ENCODE results near the gene CHEK2.
"Not testable (repeated sequence)": the region's sequence is repeated elsewhere in the genome, so short reads cannot be mapped to it uniquely, and the experiment has no call there.

CHEK2 gene

DNA sequence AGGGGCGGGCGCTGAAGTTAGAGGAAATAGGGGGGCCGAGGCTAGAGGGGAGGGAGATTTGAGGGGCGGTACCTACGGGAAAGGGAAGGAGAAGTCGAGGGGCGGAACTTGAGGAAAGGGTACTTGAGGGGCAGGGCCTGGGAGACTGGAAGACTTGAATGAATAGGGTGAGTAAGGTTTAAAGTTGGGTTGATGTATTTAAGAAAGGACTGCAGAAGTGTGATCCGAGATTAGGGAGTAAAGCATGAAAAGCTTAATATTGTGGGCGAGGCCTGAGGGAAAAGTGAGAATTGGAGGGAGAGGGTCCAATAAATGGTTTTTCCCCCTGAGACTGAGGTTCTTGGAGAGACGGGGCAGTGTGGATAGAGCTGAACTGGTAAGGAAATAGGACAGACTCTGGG is 942 bp upstream of the CHEK2 start:
- Histone ChIP-seq H3K36me3 (ENCODE audit: control insufficient read depth in 2 of 2, insufficient read depth in 2 of 2, low read length in 2 of 2) (peaks cover 16% of the 10 kb centered on the region in 2 donors), H3K4me3 (ENCODE audit: low read length in 2 of 2) (peak overlapping the region; percentile 96), H3K27ac (ENCODE audit: low read length) (peak overlapping the region; percentile 96), H3K9me3 (ENCODE audit: control insufficient read depth in 2 of 2, low read length in 2 of 2) (no peaks in the 10 kb centered on the region), H3K27me3 (ENCODE audit: control insufficient read depth in 1 of 2, insufficient read depth in 2 of 2, low read length in 2 of 2) (no peaks in the 10 kb centered on the region), H3K4me1 (ENCODE audit: control insufficient read depth, insufficient read depth, low read length) (peaks cover 11% of the 10 kb centered on the region), H3K9ac (ENCODE audit: low read length in 2 of 2) (peak overlapping the region; percentile 96 to 100)

DNA sequence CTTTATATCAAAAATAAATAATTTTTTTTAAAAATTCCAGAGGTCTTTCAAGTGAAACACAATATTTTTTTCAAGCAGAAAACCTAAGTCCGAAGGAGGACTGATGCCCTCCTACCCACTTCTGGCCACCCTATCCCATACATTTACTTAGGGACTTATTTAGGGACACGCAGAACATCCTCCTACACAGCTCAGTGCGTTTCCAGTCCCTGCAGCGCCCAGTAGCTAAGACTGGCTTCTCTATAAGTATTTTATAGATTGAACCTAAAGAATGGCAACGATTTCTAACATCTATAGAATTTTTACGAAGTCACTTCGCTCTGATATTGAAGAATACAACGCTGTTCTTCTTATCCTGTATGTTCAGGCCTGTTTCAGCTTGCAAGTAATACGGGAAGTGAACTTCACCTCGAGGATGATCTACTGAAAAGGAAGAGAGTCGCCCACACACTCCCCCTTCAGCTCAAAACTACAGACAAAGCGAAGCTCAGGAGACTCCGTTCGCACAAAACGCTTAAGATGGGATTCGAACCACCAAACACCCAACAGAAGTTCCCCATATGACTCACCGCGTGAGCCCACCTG is 328 bp downstream of the CHEK2 start:
- H3K9me3 ChIP-seq (ENCODE audit: control insufficient read depth in 2 of 2, low read length in 2 of 2), result no peaks in the 10 kb centered on the region
- peaks cover 11% of the 10 kb centered on the region for H3K4me1 ChIP-seq (ENCODE audit: control insufficient read depth, insufficient read depth, low read length)
- H3K36me3 ChIP-seq (ENCODE audit: control insufficient read depth in 2 of 2, insufficient read depth in 2 of 2, low read length in 2 of 2), result peaks cover 9 to 16% of the 10 kb centered on the region in 2 donors
- H3K4me3 ChIP-seq (ENCODE audit: low read length in 2 of 2), result peak overlapping the region; percentile 96
- no peaks in the 10 kb centered on the region for H3K27me3 ChIP-seq (ENCODE audit: control insufficient read depth in 1 of 2, insufficient read depth in 2 of 2, low read length in 2 of 2)
- no peak overlapping the region for H3K27ac ChIP-seq (ENCODE audit: low read length)
- H3K9ac ChIP-seq (ENCODE audit: low read length in 2 of 2), result peak overlapping the region; percentile 29 to 64

DNA sequence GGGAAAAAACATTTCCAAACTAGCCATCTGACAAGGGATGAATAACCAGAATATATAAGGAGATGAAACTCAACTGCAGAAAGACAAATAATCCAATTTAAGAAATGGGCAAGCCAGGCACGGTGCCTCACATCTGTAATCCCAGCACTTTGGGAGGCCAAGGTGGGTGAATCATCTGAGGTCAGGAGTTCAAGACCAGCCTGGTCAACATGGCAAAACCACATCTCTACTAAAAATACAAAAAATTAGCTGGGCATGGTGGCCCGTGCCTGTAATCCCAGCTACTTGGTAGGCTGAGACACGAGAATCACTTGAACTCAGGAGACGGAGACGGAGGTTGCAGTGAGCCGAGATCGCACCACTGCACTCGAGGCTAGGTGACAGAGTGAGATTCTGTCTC is 2.7 kb downstream of the CHEK2 start:
- H3K4me1 ChIP-seq (ENCODE audit: control insufficient read depth, insufficient read depth, low read length), result peaks cover 11% of the 10 kb centered on the region
- not testable (repeated sequence) for H3K9me3 ChIP-seq (ENCODE audit: control insufficient read depth in 2 of 2, low read length in 2 of 2); H3K9ac ChIP-seq (ENCODE audit: low read length in 2 of 2); H3K27ac ChIP-seq (ENCODE audit: low read length); H3K4me3 ChIP-seq (ENCODE audit: low read length in 2 of 2); H3K27me3 ChIP-seq (ENCODE audit: control insufficient read depth in 1 of 2, insufficient read depth in 2 of 2, low read length in 2 of 2); H3K36me3 ChIP-seq (ENCODE audit: control insufficient read depth in 2 of 2, insufficient read depth in 2 of 2, low read length in 2 of 2)

- Histone ChIP-seq H3K9me3 (ENCODE audit: control insufficient read depth in 2 of 2, low read length in 2 of 2) (no peaks in the 10 kb centered on the region), H3K27me3 (ENCODE audit: control insufficient read depth in 1 of 2, insufficient read depth in 2 of 2, low read length in 2 of 2) (no peaks in the 10 kb centered on the region), H3K9ac (ENCODE audit: low read length in 2 of 2) (no peak overlapping the region), H3K4me1 (ENCODE audit: control insufficient read depth, insufficient read depth, low read length) (peaks cover 4% of the 10 kb centered on the region), H3K27ac (ENCODE audit: low read length) (no peak overlapping the region), H3K36me3 (ENCODE audit: control insufficient read depth in 2 of 2, insufficient read depth in 2 of 2, low read length in 2 of 2) (no peaks in the 10 kb centered on the region), H3K4me3 (ENCODE audit: low read length in 2 of 2) (no peak overlapping the region)
Observed at GRCh38 chr22:28737701-28738100, 3.9 kb downstream of the CHEK2 start.

DNA sequence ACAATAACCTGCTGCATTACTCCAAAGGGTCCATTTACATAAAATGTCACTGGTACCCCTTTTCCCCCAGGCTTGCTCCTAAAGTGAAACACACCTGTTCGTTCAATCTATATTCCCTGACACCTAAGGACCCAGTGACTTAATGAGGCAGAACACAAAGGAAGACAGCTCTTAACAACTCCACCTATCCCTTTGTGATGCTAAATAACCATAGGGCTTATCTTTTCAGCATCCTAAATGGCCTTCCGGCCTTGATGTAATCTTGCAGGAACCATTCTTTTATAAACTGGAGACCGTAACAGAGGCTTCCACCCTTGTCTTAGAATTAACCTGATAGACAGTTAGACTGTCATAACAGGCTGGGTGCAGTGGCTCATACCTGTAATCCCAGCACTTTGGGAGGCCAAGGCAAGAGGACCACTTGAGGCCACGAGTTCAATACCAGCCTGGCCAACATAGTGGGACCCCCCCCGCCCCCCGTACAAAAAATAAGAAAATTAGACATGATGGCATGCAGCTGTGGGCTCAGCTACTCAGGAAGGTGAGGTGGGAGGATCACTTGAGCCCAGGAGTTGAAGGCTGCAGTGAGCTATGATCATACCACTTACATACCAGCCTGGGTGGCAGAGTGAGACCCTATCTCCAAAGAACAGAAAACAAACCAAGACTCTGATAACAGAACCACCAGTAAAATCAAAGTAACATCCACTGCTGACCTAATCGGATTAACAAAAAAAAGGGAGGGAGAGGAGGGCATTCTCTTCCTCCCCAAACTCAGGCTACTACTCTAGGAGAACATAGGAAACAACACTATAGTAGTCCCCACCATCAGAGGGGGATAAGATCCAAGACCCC is 5.1 kb downstream of the CHEK2 start:
- H3K9ac ChIP-seq (ENCODE audit: low read length in 2 of 2), result no peak overlapping the region
- H3K4me1 ChIP-seq (ENCODE audit: control insufficient read depth, insufficient read depth, low read length), result peaks cover 2% of the 10 kb centered on the region
- H3K27ac ChIP-seq (ENCODE audit: low read length), result no peak overlapping the region
- no peaks in the 10 kb centered on the region for H3K36me3 ChIP-seq (ENCODE audit: control insufficient read depth in 2 of 2, insufficient read depth in 2 of 2, low read length in 2 of 2)
- no peak overlapping the region for H3K4me3 ChIP-seq (ENCODE audit: low read length in 2 of 2)
- H3K27me3 ChIP-seq (ENCODE audit: control insufficient read depth in 1 of 2, insufficient read depth in 2 of 2, low read length in 2 of 2), result no peaks in the 10 kb centered on the region
- H3K9me3 ChIP-seq (ENCODE audit: control insufficient read depth in 2 of 2, low read length in 2 of 2), result no peaks in the 10 kb centered on the region

- Histone ChIP-seq H3K36me3 (ENCODE audit: control insufficient read depth in 2 of 2, insufficient read depth in 2 of 2, low read length in 2 of 2) (no peaks in the 10 kb centered on the region), H3K4me3 (ENCODE audit: low read length in 2 of 2) (no peak overlapping the region), H3K9ac (ENCODE audit: low read length in 2 of 2) (no peak overlapping the region), H3K4me1 (ENCODE audit: control insufficient read depth, insufficient read depth, low read length) (no peaks in the 10 kb centered on the region), H3K27ac (ENCODE audit: low read length) (no peak overlapping the region), H3K9me3 (ENCODE audit: control insufficient read depth in 2 of 2, low read length in 2 of 2) (no peaks in the 10 kb centered on the region), H3K27me3 (ENCODE audit: control insufficient read depth in 1 of 2, insufficient read depth in 2 of 2, low read length in 2 of 2) (no peaks in the 10 kb centered on the region)
Observed at GRCh38 chr22:28734393-28734792, 7.2 kb downstream of the CHEK2 start.

- H3K9me3 ChIP-seq (ENCODE audit: control insufficient read depth in 2 of 2, low read length in 2 of 2), result no peaks in the 10 kb centered on the region
- H3K27me3 ChIP-seq (ENCODE audit: control insufficient read depth in 1 of 2, insufficient read depth in 2 of 2, low read length in 2 of 2), result no peaks in the 10 kb centered on the region
- no peak overlapping the region for H3K27ac ChIP-seq (ENCODE audit: low read length)
- H3K4me1 ChIP-seq (ENCODE audit: control insufficient read depth, insufficient read depth, low read length), result no peaks in the 10 kb centered on the region
- no peak overlapping the region for H3K4me3 ChIP-seq (ENCODE audit: low read length in 2 of 2)
- H3K36me3 ChIP-seq (ENCODE audit: control insufficient read depth in 2 of 2, insufficient read depth in 2 of 2, low read length in 2 of 2), result no peaks in the 10 kb centered on the region
- no peak overlapping the region for H3K9ac ChIP-seq (ENCODE audit: low read length in 2 of 2)
Observed at GRCh38 chr22:28730179-28730578, 11.4 kb downstream of the CHEK2 start.

- no peaks in the 10 kb centered on the region for H3K27me3 ChIP-seq (ENCODE audit: control insufficient read depth in 1 of 2, insufficient read depth in 2 of 2, low read length in 2 of 2)
- H3K9ac ChIP-seq (ENCODE audit: low read length in 2 of 2), result no peak overlapping the region
- no peak overlapping the region for H3K27ac ChIP-seq (ENCODE audit: low read length)
- no peak overlapping the region for H3K4me3 ChIP-seq (ENCODE audit: low read length in 2 of 2)
- no peaks in the 10 kb centered on the region for H3K9me3 ChIP-seq (ENCODE audit: control insufficient read depth in 2 of 2, low read length in 2 of 2)
- H3K4me1 ChIP-seq (ENCODE audit: control insufficient read depth, insufficient read depth, low read length), result no peaks in the 10 kb centered on the region
- H3K36me3 ChIP-seq (ENCODE audit: control insufficient read depth in 2 of 2, insufficient read depth in 2 of 2, low read length in 2 of 2), result no peaks in the 10 kb centered on the region
Observed at GRCh38 chr22:28728621-28729313, 12.9 kb downstream of the CHEK2 start.

DNA sequence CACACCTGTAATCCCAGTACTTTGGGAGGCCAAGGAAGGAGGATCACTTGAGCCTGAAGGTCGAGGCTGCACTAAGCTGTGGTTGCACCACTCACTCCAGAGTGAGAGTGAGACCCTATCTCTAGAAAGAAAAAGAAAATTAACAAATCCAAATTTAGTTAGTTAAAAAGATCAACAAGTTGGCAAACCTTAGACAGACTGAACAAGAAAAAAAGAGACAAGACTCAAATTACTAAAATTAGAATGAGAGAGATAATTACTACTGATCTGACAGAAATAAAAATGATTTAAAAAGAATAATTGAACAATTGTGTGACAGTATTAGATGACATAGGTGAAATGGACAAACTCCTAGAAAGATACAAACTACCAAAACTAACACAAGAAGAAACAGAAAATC is 13.6 kb downstream of the CHEK2 start:
- Histone ChIP-seq H3K4me1 (ENCODE audit: control insufficient read depth, insufficient read depth, low read length) (no peaks in the 10 kb centered on the region), H3K27ac (ENCODE audit: low read length) (no peak overlapping the region), H3K9ac (ENCODE audit: low read length in 2 of 2) (no peak overlapping the region), H3K36me3 (ENCODE audit: control insufficient read depth in 2 of 2, insufficient read depth in 2 of 2, low read length in 2 of 2) (no peaks in the 10 kb centered on the region), H3K4me3 (ENCODE audit: low read length in 2 of 2) (no peak overlapping the region), H3K9me3 (ENCODE audit: control insufficient read depth in 2 of 2, low read length in 2 of 2) (no peaks in the 10 kb centered on the region), H3K27me3 (ENCODE audit: control insufficient read depth in 1 of 2, insufficient read depth in 2 of 2, low read length in 2 of 2) (no peaks in the 10 kb centered on the region)

- H3K4me1 ChIP-seq (ENCODE audit: control insufficient read depth, insufficient read depth, low read length), result no peaks in the 10 kb centered on the region
Observed at GRCh38 chr22:28718044-28718443, 23.6 kb downstream of the CHEK2 start.

More at GRCh38 chr22:28718044-28718443, 23.6 kb downstream of the CHEK2 start:
- Histone ChIP-seq H3K27me3 (ENCODE audit: control insufficient read depth in 1 of 2, insufficient read depth in 2 of 2, low read length in 2 of 2) (no peaks in the 10 kb centered on the region), H3K27ac (ENCODE audit: low read length) (no peak overlapping the region), H3K36me3 (ENCODE audit: control insufficient read depth in 2 of 2, insufficient read depth in 2 of 2, low read length in 2 of 2) (no peaks in the 10 kb centered on the region), H3K9me3 (ENCODE audit: control insufficient read depth in 2 of 2, low read length in 2 of 2) (no peaks in the 10 kb centered on the region), H3K4me3 (ENCODE audit: low read length in 2 of 2) (no peak overlapping the region), H3K9ac (ENCODE audit: low read length in 2 of 2) (no peak overlapping the region)
